ENCODE measurements around the gene CFAP46.

CFAP46 gene

GRCh38 chr10:132764108-132764507 is 178.3 kb downstream of the CFAP46 start:
- no peak for DNase-seq

- DNase-seq: no peak
Observed at GRCh38 chr10:132763545-132763944, 178.8 kb downstream of the CFAP46 start.

- DNase-seq: no peak
Observed at GRCh38 chr10:132762267-132762666, 180.1 kb downstream of the CFAP46 start.

- no peak for DNase-seq
Observed at GRCh38 chr10:132761395-132762060, 180.8 kb downstream of the CFAP46 start.

GRCh38 chr10:132758865-132759264 is 183.5 kb downstream of the CFAP46 start:
- no peak for DNase-seq
